Ishikawa (cell line): ENCODE data around the gene ZAP70.

Experiments
- CREB1 ChIP-seq: IDR thresholded peaks from 2 replicates; pipeline ENCODE4 v1.6.1; 2012; ENCODE audit warnings: low read depth
- EP300 ChIP-seq: IDR thresholded peaks from 2 replicates; pipeline ENCODE4 v1.6.1; 2012; ENCODE audit warnings: borderline replicate concordance
- FOXM1 ChIP-seq: IDR thresholded peaks from 2 replicates; pipeline ENCODE4 v1.6.1; 2012; ENCODE audit warnings: low read depth, borderline replicate concordance
- MAX ChIP-seq: IDR thresholded peaks from 2 replicates; pipeline ENCODE4 v1.6.1; 2012
- NFIC ChIP-seq: IDR thresholded peaks from 2 replicates; pipeline ENCODE4 v1.6.1; 2012
- USF1 ChIP-seq: IDR thresholded peaks from 2 replicates; pipeline ENCODE4 v1.6.1; 2012
- YY1 ChIP-seq: IDR thresholded peaks from 2 replicates; pipeline ENCODE4 v1.6.1; 2012; ENCODE audit warnings: low read depth

GRCh38 chr2:97664636-97664970, 48.8 kb upstream of the ZAP70 start:
- TF ChIP-seq MAX (no peak), FOXM1 (no peak), YY1 (no peak), CREB1 (no peak), NFIC (no peak), USF1 (no peak), EP300 (no peak)
